IMR-90 (cell line): ENCODE measurements around the gene ATP6AP1. TPM values are rescaled to one million over a fixed set of nuclear protein-coding genes. Genes with fewer than 3 reads are reported as not detected.

Experiments used
- ATAC-seq: fragments of 200-7000 bp; cut with Tn5 transposase; 2 replicates; pipeline ENCODE4 v1.9.1; 2020; ENCODE audit warnings: low read depth, mild to moderate bottlenecking, moderate library complexity
- BruUV-seq: library from RNA; stranded (reverse); fragments of 400-500 nt; replicated peaks from 2 replicates; lab custom pipeline; 2021; lab: Mats Ljungman, UMichigan
- CTCF ChIA-PET: fragments of 300-600 bp; formaldehyde crosslinking; extraction: SDS; loops from one replicate; lab custom pipeline; 2021; ENCODE audit warnings: antibody characterized with exemption; lab: Yijun Ruan, JAX
- POLR2A ChIA-PET: fragments of 300-600 bp; sonication (Branson Sonifier 250); formaldehyde crosslinking; loops from one replicate; lab custom pipeline; 2022; ENCODE audit warnings: antibody characterized with exemption; ENCODE audit not compliant: unreplicated experiment; lab: Charles Lee
- DNase-seq: peaks from one replicate; pipeline ENCODE4 v3.0.0; 2013
- H2AFZ ChIP-seq: replicated peaks from 2 replicates; pipeline ENCODE3; 2013; ENCODE audit warnings: low read length, mild to moderate bottlenecking; ENCODE audit not compliant: poor library complexity
- H2AK5ac ChIP-seq: 2 replicates; pipeline ENCODE4 v1.6.1; 2013; ENCODE audit warnings: low read depth, low read length, inconsistent platforms
- H2AK9ac ChIP-seq: replicated peaks from 2 replicates; pipeline ENCODE3; 2013; ENCODE audit warnings: mild to moderate bottlenecking, low read depth, low read length, moderate library complexity; ENCODE audit not compliant: poor library complexity
- H2BK120ac ChIP-seq: 2 replicates; pipeline ENCODE4 v1.6.1; 2013; ENCODE audit warnings: low read depth, low read length, inconsistent platforms
- H2BK15ac ChIP-seq: 3 replicates; pipeline ENCODE4 v1.6.1; 2013; ENCODE audit warnings: low read depth, low read length, inconsistent platforms
- H2BK20ac ChIP-seq: 2 replicates; pipeline ENCODE4 v1.6.1; 2013; ENCODE audit warnings: low read depth, mild to moderate bottlenecking, inconsistent platforms, low read length, moderate library complexity
- H2BK5ac ChIP-seq: 2 replicates; pipeline ENCODE4 v1.6.1; 2013; ENCODE audit warnings: mild to moderate bottlenecking, low read depth, low read length, inconsistent platforms; ENCODE audit not compliant: poor library complexity, severe bottlenecking
- H3K14ac ChIP-seq: replicated peaks from 2 replicates; pipeline ENCODE4 v1.6.1; 2013; ENCODE audit warnings: low read depth, low read length, inconsistent platforms
- H3K18ac ChIP-seq: 2 replicates; pipeline ENCODE4 v1.6.1; 2013; ENCODE audit warnings: low read depth, low read length, control low read depth
- H3K23ac ChIP-seq: 2 replicates; pipeline ENCODE4 v1.6.1; 2013; ENCODE audit warnings: low read depth, low read length, inconsistent platforms
- H3K27ac ChIP-seq: 2 replicates; pipeline ENCODE4 v1.5.1; 2013; ENCODE audit warnings: mild to moderate bottlenecking, control low read depth, low read length; ENCODE audit not compliant: insufficient read depth
- H3K27me3 ChIP-seq: 2 replicates; pipeline ENCODE4 v1.6.1; 2013; ENCODE audit warnings: low read length; ENCODE audit not compliant: control insufficient read depth, insufficient read depth
- H3K36me3 ChIP-seq: 2 replicates; pipeline ENCODE4 v1.6.1; 2013; ENCODE audit warnings: low read length, mixed read lengths; ENCODE audit not compliant: control insufficient read depth, insufficient read depth
- H3K4ac ChIP-seq: 2 replicates; pipeline ENCODE4 v1.6.1; 2013; ENCODE audit warnings: low read depth, low read length, inconsistent platforms
- H3K4me1 ChIP-seq: 2 replicates; pipeline ENCODE4 v1.6.1; 2013; ENCODE audit warnings: low read length, mixed read lengths; ENCODE audit not compliant: control insufficient read depth, insufficient read depth
- H3K4me2 ChIP-seq: 2 replicates; pipeline ENCODE4 v1.6.1; 2013; ENCODE audit warnings: low read depth, mild to moderate bottlenecking, control low read depth, low read length, moderate library complexity
- H3K4me3 ChIP-seq: 2 replicates; pipeline ENCODE4 v1.5.1; 2013; ENCODE audit warnings: low read depth, mild to moderate bottlenecking, control low read depth, low read length, moderate library complexity; ENCODE audit not compliant: insufficient read depth
- H3K56ac ChIP-seq: 2 replicates; pipeline ENCODE4 v1.6.1; 2013; ENCODE audit warnings: low read length, inconsistent platforms; ENCODE audit not compliant: insufficient read depth; ENCODE audit errors: extremely low read depth
- H3K79me1 ChIP-seq, 2 experiments: 2 replicates each; pipeline ENCODE4 v1.6.1; 2013; ENCODE audit warnings: low read length in 2 of 2, inconsistent platforms in 1 of 2, low read depth in 1 of 2
- H3K9ac ChIP-seq: 2 replicates; pipeline ENCODE4 v1.6.1; 2013; ENCODE audit warnings: low read depth, low read length, control low read depth
- H3K9me1 ChIP-seq: 2 replicates; pipeline ENCODE4 v1.6.1; 2013; ENCODE audit warnings: low read length, inconsistent platforms; ENCODE audit not compliant: insufficient read depth
- H3K9me3 ChIP-seq: 2 replicates; pipeline ENCODE4 v1.6.1; 2013; ENCODE audit warnings: low read length; ENCODE audit not compliant: control insufficient read depth, insufficient read depth
- H4K20me1 ChIP-seq: 2 replicates; pipeline ENCODE4 v1.6.1; 2013; ENCODE audit warnings: low read length, inconsistent platforms; ENCODE audit not compliant: insufficient read depth
- H4K5ac ChIP-seq: 2 replicates; pipeline ENCODE4 v1.6.1; 2013; ENCODE audit warnings: mild to moderate bottlenecking, low read depth, low read length, control low read depth
- H4K8ac ChIP-seq, 2 experiments: 2 replicates each; pipeline ENCODE4 v1.6.1; 2013; ENCODE audit warnings: low read depth in 2 of 2, low read length in 2 of 2, control low read depth in 1 of 2, inconsistent platforms in 1 of 2
- H4K91ac ChIP-seq: 2 replicates; pipeline ENCODE4 v1.6.1; 2013; ENCODE audit warnings: low read depth, low read length, inconsistent platforms; ENCODE audit not compliant: insufficient read depth
- BHLHE40 ChIP-seq: fragments of 150-350 bp; IDR thresholded peaks from 2 replicates; pipeline ENCODE4 v1.6.1; 2016; ENCODE audit warnings: mild to moderate bottlenecking, low read depth, low read length
- CEBPB ChIP-seq: IDR thresholded peaks from 2 replicates; pipeline ENCODE4 v1.6.1; 2012; ENCODE audit warnings: low read depth, low read length, improper control_type of control experiment
- CHD1 ChIP-seq: IDR thresholded peaks from 2 replicates; pipeline ENCODE4 v1.6.1; 2012; ENCODE audit warnings: low read depth, low read length, improper control_type of control experiment
- CTCF ChIP-seq: conservative IDR thresholded peaks from 2 replicates; pipeline ENCODE4 v1.5.1; 2012; ENCODE audit warnings: mild to moderate bottlenecking, low read depth, low read length, improper control_type of control experiment
- FOS ChIP-seq: fragments of 150-350 bp; IDR thresholded peaks from 2 replicates; pipeline ENCODE4 v1.6.1; 2016; ENCODE audit warnings: low read depth, low read length
- MAFK ChIP-seq: IDR thresholded peaks from 2 replicates; pipeline ENCODE4 v1.6.1; 2012; ENCODE audit warnings: low read depth, low read length, improper control_type of control experiment
- MAZ ChIP-seq: IDR thresholded peaks from 2 replicates; pipeline ENCODE4 v1.6.1; 2012; ENCODE audit warnings: low read depth, mild to moderate bottlenecking, low read length, improper control_type of control experiment, moderate library complexity, borderline replicate concordance
- MXI1 ChIP-seq: IDR thresholded peaks from 2 replicates; pipeline ENCODE4 v1.6.1; 2012; ENCODE audit warnings: low read depth, mild to moderate bottlenecking, low read length, moderate library complexity, borderline replicate concordance
- NFE2L2 ChIP-seq: fragments of 150-350 bp; IDR thresholded peaks from 2 replicates; pipeline ENCODE4 v1.6.1; 2016; ENCODE audit warnings: low read depth, mild to moderate bottlenecking, low read length
- RAD21 ChIP-seq: IDR thresholded peaks from 2 replicates; pipeline ENCODE4 v1.6.1; 2012; ENCODE audit warnings: low read length, improper control_type of control experiment
- RCOR1 ChIP-seq: IDR thresholded peaks from 2 replicates; pipeline ENCODE4 v1.6.1; 2012; ENCODE audit warnings: mild to moderate bottlenecking, low read length, improper control_type of control experiment; ENCODE audit not compliant: insufficient replicate concordance
- RFX5 ChIP-seq: IDR thresholded peaks from 2 replicates; pipeline ENCODE4 v1.8.0; 2012; ENCODE audit warnings: low read depth, mild to moderate bottlenecking, low read length, moderate library complexity
- SMC3 ChIP-seq: fragments of 150-350 bp; IDR thresholded peaks from 2 replicates; pipeline ENCODE4 v1.6.1; 2016; ENCODE audit warnings: low read depth, mild to moderate bottlenecking, antibody characterized with exemption, low read length, moderate library complexity
- USF2 ChIP-seq: fragments of 150-350 bp; IDR thresholded peaks from 2 replicates; pipeline ENCODE4 v1.6.1; 2017; ENCODE audit warnings: mild to moderate bottlenecking, antibody characterized with exemption, low read length, low read depth
- WGBS, 2 experiments: methylation state at CpG; one replicate each; pipeline versions ENCODE4 v1.1.5 to v1.1.7; 2013; ENCODE audit warnings: missing lambda C conversion rate in 2 of 2; ENCODE audit not compliant: insufficient read length in 1 of 2; ENCODE audit errors: extremely low coverage in 2 of 2; 5-methylcytosine and 5-hydroxymethylcytosine counted together
- dilution Hi-C: fragments of 300-500 bp; cut with HindIII; formaldehyde crosslinking; loops from one replicate; pipeline ENCODE4 v1.14.3; 2018; ENCODE audit warnings: low sequenced_read_pairs; ENCODE audit not compliant: unreplicated experiment
- in situ Hi-C: fragments of 300-500 bp; cut with MboI; formaldehyde crosslinking; loops from 3 replicates; pipeline ENCODE4 v1.14.3; 2019; ENCODE audit warnings: low sequenced_read_pairs, inconsistent platforms, mixed read lengths
- intact Hi-C: fragments of 100-400 bp; cut with micrococcal nuclease; formaldehyde crosslinking; loops from 2 replicates; pipeline ENCODE4 v1.10.0; 2022
- polyA plus RNA-seq, 3 experiments: library from polyadenylated mRNA; depleted of rRNA; stranded (reverse); fragments of >200 nt; gene quantifications; 2 replicates each; pipeline ENCODE4 v1.2.3, GENCODE V29; 2012; ENCODE audit warnings: low replicate concordance in 1 of 3
- total RNA-seq: library from RNA; depleted of rRNA; stranded (reverse); fragments of >200 nt; gene quantifications from 2 replicates; pipeline ENCODE4 v1.2.3, GENCODE V29; 2012

ATP6AP1 gene
- total and polyA plus RNA-seq, 2 of the 4 experiments (the other 2 are of a cell fraction): 13.8 to 96.7 TPM

- Histone ChIP-seq H3K27ac (no peak overlapping the region), H3K36me3 (peaks cover 8% of the 10 kb centered on the region), H3K4me3 (no peak overlapping the region), H4K5ac (no peak overlapping the region), H4K91ac (no peak overlapping the region), H3K4me2 (no peak overlapping the region), H3K18ac (no peak overlapping the region), H3K4me1 (no peaks in the 10 kb centered on the region), H3K56ac (no peak overlapping the region), H2AK5ac (no peak overlapping the region), H2BK5ac (no peak overlapping the region), H2BK15ac (no peak overlapping the region), H3K14ac (no peak overlapping the region), H2BK120ac (no peak overlapping the region), H4K8ac (no peak overlapping the region), H3K9me3 (no peaks in the 10 kb centered on the region), H3K23ac (no peak overlapping the region), H3K9ac (no peak overlapping the region), H2AK9ac (no peak overlapping the region), H2AFZ (no peak overlapping the region), H2BK20ac (no peak overlapping the region), H3K27me3 (no peaks in the 10 kb centered on the region), H3K4ac (no peak overlapping the region), H3K9me1 (no peaks in the 10 kb centered on the region), H4K20me1 (no peaks in the 10 kb centered on the region), H3K79me1 (no peaks in the 10 kb centered on the region)
- dilution Hi-C loops: no loop called here
- in situ Hi-C loops: no loop called here
- WGBS, 2 experiments: 75% methylated on average over 1 of the region's 10 CpGs; no CpG with 5 or more reads in 1 of the 2 experiments
- CTCF ChIA-PET: no interaction called here
- POLR2A ChIA-PET: no interaction called here
- no peak for DNase-seq
- intact Hi-C loops: no loop called here
- no peak for ATAC-seq
- no TSS peak for BruUV-seq
- TF ChIP-seq RFX5: no peak
- no peak for TF ChIP-seq MXI1
- TF ChIP-seq FOS: no peak
- TF ChIP-seq NFE2L2: no peak
- no peak for TF ChIP-seq RCOR1
- no peak for TF ChIP-seq MAFK
- TF ChIP-seq SMC3: no peak
- TF ChIP-seq USF2: no peak
- TF ChIP-seq CTCF: no peak
- TF ChIP-seq CHD1: no peak
- TF ChIP-seq RAD21: no peak
- TF ChIP-seq MAZ: no peak
- TF ChIP-seq CEBPB: no peak
- TF ChIP-seq BHLHE40: no peak
Observed at GRCh38 chrX:154420402-154420756, 8.1 kb upstream of the ATP6AP1 start.
